Limb (tissue), 2 donors: ENCODE results near the gene PCSK2.

ENCODE experiments used
- DNase-seq, 2 donors: peaks; one replicate each; pipeline ENCODE4 v3.0.0-alpha.2; 2016; ENCODE audit errors: extremely low spot score in 2 of 2

The PCSK2 gene

DNA sequence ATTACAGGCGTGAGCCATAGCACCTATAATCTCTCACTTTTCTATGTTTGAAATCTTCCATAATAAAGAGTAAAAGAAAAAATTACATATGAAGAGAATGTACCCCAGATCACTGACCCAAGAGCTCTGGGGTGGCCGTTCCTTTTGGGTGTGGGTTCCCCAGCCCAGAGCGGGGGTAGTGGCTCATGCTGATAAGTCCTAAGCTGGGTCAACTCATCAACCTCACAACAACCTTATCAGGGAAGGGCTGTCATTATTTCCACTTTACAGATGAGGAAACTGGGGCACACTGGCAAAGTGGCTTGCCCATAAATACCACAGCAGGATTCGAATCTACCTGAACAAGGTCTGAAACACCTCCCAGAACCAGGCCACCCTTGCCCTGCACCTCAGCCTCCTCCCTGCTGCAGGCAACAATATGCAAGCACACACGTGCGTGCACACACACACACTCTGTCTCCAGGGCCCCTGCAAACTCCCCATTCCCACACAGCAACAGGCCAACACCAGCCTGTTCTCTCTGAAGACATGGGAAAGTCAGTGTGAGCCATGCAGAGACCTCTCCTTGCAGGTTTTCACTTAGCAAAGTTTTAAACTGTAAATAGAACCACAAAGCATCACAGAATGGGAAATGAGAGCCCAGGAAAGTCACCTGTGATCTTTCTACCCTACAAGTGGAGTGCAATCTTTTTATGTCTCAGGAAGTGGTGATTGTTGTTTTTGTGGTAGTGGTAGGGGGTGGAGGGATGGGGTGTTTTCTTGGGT, 276.6 kb downstream of the PCSK2 start:
- no peak for DNase-seq

- peak in 1 of 2 donors; percentile 48 for DNase-seq
Measured at GRCh38 chr20:17504066-17504897, 277.4 kb downstream of the PCSK2 start.

- peak; percentile 69 to 84 for DNase-seq
Measured at GRCh38 chr20:17504898-17505635, 278.2 kb downstream of the PCSK2 start.

DNA sequence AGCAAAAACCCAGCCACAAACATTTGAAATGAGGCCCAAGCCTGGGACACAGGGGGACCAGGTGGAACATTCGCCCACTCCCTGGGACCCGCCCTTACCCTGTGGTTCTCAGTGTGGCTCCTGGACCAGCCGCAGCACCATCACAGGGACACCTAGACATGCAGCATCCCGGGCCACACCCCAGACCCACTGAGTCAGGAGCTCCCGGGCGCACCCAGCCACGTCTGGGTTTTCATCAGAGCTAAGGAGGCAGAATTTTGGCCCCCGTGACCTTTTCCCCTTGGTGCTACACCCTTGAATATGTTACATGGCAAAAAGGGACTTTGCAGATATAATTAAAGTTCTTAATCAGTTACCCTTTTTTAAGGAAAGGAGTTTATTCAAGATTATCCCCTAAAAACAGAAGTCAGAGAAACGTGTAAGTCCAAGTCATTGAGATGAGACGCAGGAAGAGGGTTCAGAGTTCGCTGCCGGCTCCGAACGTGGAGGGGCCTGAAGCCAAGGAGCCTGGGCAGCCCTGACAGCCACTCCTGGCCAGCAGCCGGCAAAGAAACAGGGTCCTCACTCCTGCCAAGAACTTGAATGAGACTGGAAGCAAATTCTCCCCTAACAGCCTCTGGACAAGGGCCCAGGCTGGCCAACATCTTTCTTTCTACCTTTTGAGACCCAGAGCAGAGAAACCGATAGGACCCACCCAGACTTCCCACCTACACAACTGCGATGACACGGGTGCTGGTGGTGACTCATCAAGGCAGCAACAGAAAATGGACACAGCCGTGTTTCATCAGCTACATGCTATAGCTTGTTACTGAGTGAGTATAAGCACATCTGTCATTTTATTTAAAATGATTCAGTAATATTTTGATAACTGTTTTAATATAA, 279.0 kb downstream of the PCSK2 start:
- DNase-seq, result no peak

DNA sequence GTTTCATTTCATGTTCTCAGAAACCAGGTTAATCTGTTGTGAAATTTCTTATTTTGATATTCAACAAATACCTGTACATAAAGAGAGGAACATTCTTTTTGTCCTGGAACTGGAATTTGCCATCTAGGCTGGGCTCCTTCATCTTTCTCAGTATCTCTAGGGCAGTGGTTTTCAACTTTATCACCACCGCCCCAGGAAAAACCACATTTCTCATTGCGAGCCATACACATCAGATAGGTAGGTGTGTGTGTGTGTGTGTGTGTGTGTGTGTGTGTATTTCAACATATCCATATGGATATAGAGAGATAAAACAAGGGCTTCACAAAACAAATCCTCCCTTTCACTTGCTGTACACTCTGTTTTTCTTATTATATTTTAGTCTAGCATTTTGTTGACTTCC, 280.2 kb downstream of the PCSK2 start:
- DNase-seq, result no peak

DNA sequence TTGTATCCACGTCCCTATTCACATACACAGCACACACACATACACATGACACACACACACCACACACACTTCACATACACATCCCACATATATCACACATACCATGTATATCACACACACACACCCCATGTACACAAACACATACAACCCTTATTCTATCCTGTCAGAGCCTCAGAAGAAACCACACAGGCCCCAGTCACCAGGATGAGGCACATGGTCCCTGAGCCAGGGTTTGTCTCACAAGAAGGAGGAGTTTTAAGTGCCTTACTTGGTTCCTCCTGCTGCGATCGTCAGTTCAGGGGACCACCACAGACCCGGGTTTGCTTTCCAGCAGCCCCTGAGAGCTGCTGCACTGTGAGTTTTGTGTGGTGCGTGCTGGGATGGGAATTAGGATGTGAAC, 280.7 kb downstream of the PCSK2 start:
- no peak for DNase-seq

DNA sequence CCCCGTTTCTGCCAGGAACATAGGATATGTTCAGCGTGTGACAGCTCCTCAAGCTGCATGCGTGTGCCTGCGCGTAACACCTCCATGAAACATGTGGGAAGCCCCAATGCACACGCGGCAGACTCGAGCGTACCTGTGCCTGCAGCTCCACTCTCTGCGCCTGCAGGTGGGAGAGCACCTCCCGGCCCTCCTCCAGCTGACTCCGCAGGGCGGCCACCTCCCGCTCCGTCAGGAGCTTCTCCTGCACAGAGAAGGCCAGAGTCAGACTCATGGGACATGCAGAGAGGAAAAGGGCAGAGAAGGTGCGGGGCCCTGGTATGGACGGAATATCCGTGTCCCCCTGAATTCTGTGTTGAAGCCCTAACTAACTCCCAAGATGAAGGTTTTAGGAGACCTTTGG, 281.9 kb downstream of the PCSK2 start:
- DNase-seq, result no peak

- DNase-seq, result no peak
Measured at GRCh38 chr20:17510548-17510947, 283.7 kb downstream of the PCSK2 start.

GRCh38 chr20:17511401-17511800, 284.6 kb downstream of the PCSK2 start:
- no peak for DNase-seq

DNA sequence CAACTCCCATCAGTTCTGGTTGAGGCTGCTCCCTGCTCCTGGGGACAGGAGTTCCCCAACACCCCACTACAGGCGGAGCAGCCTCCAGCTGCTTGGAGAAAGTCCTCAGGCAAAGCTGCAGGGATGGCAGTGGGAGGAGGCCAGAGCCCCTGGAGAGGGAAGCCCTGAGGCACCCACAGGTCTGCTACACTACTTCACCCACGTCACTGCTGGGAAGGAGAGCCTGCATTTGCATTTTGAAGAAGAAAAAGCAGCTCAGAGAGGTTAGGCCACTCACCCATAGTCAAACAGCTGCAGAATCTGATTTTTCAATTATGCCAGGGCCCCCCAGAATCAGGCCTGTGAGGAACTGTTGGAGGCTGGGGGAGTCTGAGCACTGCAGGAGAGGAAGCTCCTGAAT, 287.1 kb downstream of the PCSK2 start:
- DNase-seq, result no peak

GRCh38 chr20:17515053-17515452, 288.2 kb downstream of the PCSK2 start:
- no peak for DNase-seq

DNA sequence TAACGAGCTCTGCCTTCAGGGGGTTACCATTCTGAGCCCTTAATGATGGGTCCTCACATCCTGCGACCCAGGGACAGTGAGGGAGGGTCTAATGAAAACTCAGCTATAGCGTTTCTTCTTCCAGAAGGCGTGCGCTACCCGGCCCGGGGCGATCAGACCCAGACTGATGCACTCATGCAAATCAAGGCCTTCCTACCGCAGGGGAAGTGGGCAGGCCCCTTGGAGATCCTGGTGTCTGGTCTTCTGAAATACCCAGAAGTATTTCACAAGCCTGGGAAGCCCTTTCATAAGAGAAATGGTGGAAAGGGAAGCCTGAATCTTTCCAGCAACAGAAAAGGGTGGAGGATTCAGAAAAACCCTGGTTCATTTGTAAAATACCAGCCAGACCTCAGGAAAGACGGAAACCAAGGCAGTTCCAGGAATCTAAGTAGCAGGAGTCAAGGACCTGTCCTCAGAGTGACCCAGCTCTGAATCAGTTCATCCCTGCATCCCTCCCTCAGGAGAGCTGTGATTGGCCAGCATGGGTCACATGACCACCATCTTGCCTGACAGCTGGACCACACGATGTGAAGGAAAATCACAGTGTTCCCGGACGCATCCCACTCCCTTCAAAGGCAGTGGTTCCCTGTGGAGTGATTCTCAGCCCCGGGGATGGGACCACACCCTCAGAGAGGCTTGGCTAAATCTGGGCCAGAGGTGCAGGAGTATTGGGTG, 291.7 kb downstream of the PCSK2 start:
- DNase-seq, result no peak

GRCh38 chr20:17519606-17520285, 292.9 kb downstream of the PCSK2 start:
- no peak for DNase-seq

GRCh38 chr20:17520583-17520982, 293.7 kb downstream of the PCSK2 start:
- no peak for DNase-seq

GRCh38 chr20:17522528-17522927, 295.7 kb downstream of the PCSK2 start:
- DNase-seq, result no peak

- no peak for DNase-seq
Measured at GRCh38 chr20:17523326-17523725, 296.5 kb downstream of the PCSK2 start.

- no peak for DNase-seq
Measured at GRCh38 chr20:17524560-17524959, 297.7 kb downstream of the PCSK2 start.

DNA sequence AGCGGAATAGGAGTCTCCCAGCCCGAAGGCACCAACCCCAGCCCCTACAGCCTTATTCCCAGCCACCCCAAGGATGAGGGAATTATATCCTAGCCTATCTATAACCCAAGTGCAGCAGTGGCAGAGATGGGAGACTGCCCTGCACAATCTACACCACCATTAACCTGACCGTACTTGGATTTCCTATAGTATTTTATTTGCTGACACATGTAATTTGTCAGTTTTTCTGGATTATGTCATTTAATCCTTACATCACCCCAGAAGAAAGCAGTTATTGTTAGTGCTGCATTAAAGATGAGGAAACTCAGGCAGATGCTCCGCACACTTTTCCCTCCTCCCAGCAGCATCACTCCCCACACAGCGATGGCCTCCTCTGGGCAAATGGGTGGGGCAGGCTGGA, 298.3 kb downstream of the PCSK2 start:
- DNase-seq, result no peak

- DNase-seq, result no peak
Measured at GRCh38 chr20:17525650-17526049, 298.8 kb downstream of the PCSK2 start.

DNA sequence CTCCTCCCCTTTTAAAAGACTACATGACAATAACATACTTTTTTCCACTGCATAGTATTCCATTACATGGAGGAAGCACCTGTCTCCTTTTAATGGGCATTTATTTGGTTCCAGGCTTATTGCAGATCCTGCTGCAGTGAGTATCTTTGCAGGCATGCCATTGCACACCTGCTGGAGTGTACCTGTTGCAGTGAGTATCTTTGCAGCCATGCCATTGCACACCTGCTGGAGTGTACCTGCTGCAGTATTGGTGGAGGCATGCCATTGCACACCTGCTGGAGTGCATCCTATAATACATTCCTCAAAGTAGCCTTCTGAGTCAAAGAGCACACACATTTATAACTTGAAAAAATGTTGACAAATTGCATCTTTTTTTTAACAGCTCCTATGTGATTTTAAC, 302.7 kb downstream of the PCSK2 start:
- DNase-seq, result no peak
